Esophagus muscularis mucosa (tissue), 3 donors: ENCODE data around the gene NRXN2.

Source experiments
- POLR2A ChIP-seq: fragments of 450-650 bp; IDR thresholded peaks from one replicate; pipeline ENCODE4 v1.6.1; 2017; ENCODE audit warnings: antibody characterized with exemption, moderate library complexity, mild to moderate bottlenecking, low read depth
- POLR2AphosphoS5 ChIP-seq, 2 donors: sonication (generic); formaldehyde crosslinking; IDR thresholded peaks; one replicate each; pipeline ENCODE4 v1.6.1; 2017; ENCODE audit warnings: antibody characterized with exemption in 2 of 2
- TF ChIP-seq, protein P1 (sequence below), 3 experiments: fragments of 200-600 bp in 2 of 3; fragments of 450-650 bp in 1 of 3; sonication (generic) in 2 of 3; IDR thresholded peaks; one replicate each; pipeline ENCODE4 v1.5.1; 2017 to 2019; ENCODE audit warnings: antibody characterized with exemption in 3 of 3, mild to moderate bottlenecking in 2 of 3, moderate library complexity in 1 of 3

DNA sequence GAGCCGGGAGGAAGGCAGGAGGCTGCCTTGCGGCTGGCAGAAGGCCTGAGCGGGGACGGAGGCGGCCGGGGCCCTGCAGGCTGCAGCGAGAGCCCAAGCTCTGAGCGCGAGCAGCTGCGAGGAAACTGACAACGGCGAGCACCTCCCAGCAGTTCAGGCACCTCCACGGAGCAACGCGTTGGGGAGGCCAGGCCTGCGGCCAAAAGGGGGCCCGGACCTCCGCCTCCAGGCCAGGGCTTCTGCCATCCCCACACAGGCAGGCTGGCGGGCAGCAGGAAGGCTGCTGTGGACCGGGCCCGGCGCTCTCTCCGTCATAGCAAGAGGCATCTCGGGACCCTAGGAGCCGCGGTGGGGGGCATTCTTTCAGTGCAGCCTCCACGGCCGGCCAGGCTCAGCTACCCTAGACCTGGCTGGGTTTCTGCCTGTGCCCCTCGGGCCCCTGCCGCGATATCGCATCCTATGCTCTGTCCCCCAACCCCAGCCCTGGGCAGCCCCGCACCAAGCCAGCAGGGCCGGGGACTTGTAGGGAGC is 154.9 kb downstream of the NRXN2 start:
- TF ChIP-seq, protein P1, sequence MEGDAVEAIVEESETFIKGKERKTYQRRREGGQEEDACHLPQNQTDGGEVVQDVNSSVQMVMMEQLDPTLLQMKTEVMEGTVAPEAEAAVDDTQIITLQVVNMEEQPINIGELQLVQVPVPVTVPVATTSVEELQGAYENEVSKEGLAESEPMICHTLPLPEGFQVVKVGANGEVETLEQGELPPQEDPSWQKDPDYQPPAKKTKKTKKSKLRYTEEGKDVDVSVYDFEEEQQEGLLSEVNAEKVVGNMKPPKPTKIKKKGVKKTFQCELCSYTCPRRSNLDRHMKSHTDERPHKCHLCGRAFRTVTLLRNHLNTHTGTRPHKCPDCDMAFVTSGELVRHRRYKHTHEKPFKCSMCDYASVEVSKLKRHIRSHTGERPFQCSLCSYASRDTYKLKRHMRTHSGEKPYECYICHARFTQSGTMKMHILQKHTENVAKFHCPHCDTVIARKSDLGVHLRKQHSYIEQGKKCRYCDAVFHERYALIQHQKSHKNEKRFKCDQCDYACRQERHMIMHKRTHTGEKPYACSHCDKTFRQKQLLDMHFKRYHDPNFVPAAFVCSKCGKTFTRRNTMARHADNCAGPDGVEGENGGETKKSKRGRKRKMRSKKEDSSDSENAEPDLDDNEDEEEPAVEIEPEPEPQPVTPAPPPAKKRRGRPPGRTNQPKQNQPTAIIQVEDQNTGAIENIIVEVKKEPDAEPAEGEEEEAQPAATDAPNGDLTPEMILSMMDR (IDR thresholded peaks at IDR 0.05), result no peak
- no peak for TF ChIP-seq POLR2A
- no peak for TF ChIP-seq POLR2AphosphoS5 (IDR thresholded peaks at IDR 0.05)
